Stimulated activated CD8-positive, alpha-beta memory T cell treated with anti-CD3 and anti-CD28 coated beads, Interleukin-15, amount 100 ng/mL, for 4 hours (primary cell): ENCODE measurements around the gene RSL1D1.

Experiments
- DNase-seq, 2 donors: peaks; one replicate each; pipeline ENCODE4 v3.0.0-alpha.2; 2020; ENCODE audit warnings: low read depth in 2 of 2

Gene RSL1D1

GRCh38 chr16:11851294-11852091 lies at the start of gene RSL1D1:
Gene RSL1D1 (minus strand): TSS chr16:11851542. CDS start chr16:11851512, 30 bp downstream.
- DNase-seq: peak; percentile 82 to 89

GRCh38 chr16:11901091-11901490 lies 49.7 kb upstream of the RSL1D1 start:
- no peak for DNase-seq

- DNase-seq: no peak
These were observed 45.3 kb upstream of the RSL1D1 start for GRCh38 chr16:11896486-11897176.

- DNase-seq: no peak
These were observed 42.2 kb upstream of the RSL1D1 start for GRCh38 chr16:11893571-11893970.

- DNase-seq: no peak
These were observed 41.4 kb upstream of the RSL1D1 start for GRCh38 chr16:11892761-11893160.

- no peak for DNase-seq
These were observed 39.1 kb upstream of the RSL1D1 start for GRCh38 chr16:11890231-11890965.

GRCh38 chr16:11886881-11887280 lies 35.5 kb upstream of the RSL1D1 start:
- no peak for DNase-seq

GRCh38 chr16:11884035-11884434 lies 32.7 kb upstream of the RSL1D1 start:
- no peak for DNase-seq

GRCh38 chr16:11880007-11880406 lies 28.7 kb upstream of the RSL1D1 start:
- no peak for DNase-seq

- DNase-seq: no peak
These were observed 26.0 kb upstream of the RSL1D1 start for GRCh38 chr16:11877374-11877773.

GRCh38 chr16:11876306-11876705 lies 25.0 kb upstream of the RSL1D1 start:
- no peak for DNase-seq

GRCh38 chr16:11875721-11876120 lies 24.4 kb upstream of the RSL1D1 start:
- DNase-seq: no peak

- no peak for DNase-seq
These were observed 19.9 kb upstream of the RSL1D1 start for GRCh38 chr16:11871193-11871592.

GRCh38 chr16:11870399-11870798 lies 19.1 kb upstream of the RSL1D1 start:
- no peak for DNase-seq

- no peak for DNase-seq
These were observed 18.2 kb upstream of the RSL1D1 start for GRCh38 chr16:11869353-11870228.

GRCh38 chr16:11868412-11868980 lies 17.2 kb upstream of the RSL1D1 start:
- DNase-seq: no peak

GRCh38 chr16:11862489-11862888 lies 11.1 kb upstream of the RSL1D1 start:
- DNase-seq: no peak

- no peak for DNase-seq
These were observed 5.8 kb upstream of the RSL1D1 start for GRCh38 chr16:11857161-11857560.

GRCh38 chr16:11852092-11852809 lies 909 bp upstream of the RSL1D1 start:
- DNase-seq: no peak

GRCh38 chr16:11848842-11849241 lies 2.5 kb downstream of the RSL1D1 start:
- no peak for DNase-seq

GRCh38 chr16:11844499-11844898 lies 6.8 kb downstream of the RSL1D1 start:
- no peak for DNase-seq
